H1 (cell line): ENCODE data around the gene PHOSPHO2. TPM values are rescaled to one million over a fixed set of nuclear protein-coding genes. Genes with fewer than 3 reads are reported as not detected.

Source experiments
- CTCF ChIA-PET: fragments of 300-600 bp; sonication (Branson Sonifier 250); formaldehyde crosslinking; loops from one replicate; lab custom pipeline; 2021; ENCODE audit not compliant: partially characterized antibody; lab: Charles Lee
- POLR2A ChIA-PET: fragments of 300-600 bp; sonication (Branson Sonifier 250); formaldehyde crosslinking; loops from one replicate; lab custom pipeline; 2021; ENCODE audit warnings: inconsistent platforms; ENCODE audit not compliant: partially characterized antibody; lab: Charles Lee
- DNase-seq, 2 experiments: peaks; one replicate each; pipeline versions ENCODE4 v3.0.0 to v3.0.0-alpha.2; 2010 to 2022; ENCODE audit warnings: low spot score in 2 of 2, low read depth in 1 of 2, mixed read lengths in 1 of 2
- FAIRE-seq: peaks from 2 replicates; lab custom pipeline; 2011; peaks lifted over from hg19 to GRCh38; lab: Jason Lieb, UNC
- H2AFZ ChIP-seq: 2 replicates; pipeline ENCODE4 v1.8.1; 2012; ENCODE audit warnings: low read length, inconsistent platforms
- H2AK5ac ChIP-seq: 2 replicates; pipeline ENCODE4 v1.6.1; 2013; ENCODE audit warnings: low read depth, low read length
- H2BK120ac ChIP-seq: replicated peaks from 2 replicates; pipeline ENCODE3; 2013; ENCODE audit warnings: low read depth, low read length, inconsistent platforms
- H2BK12ac ChIP-seq: 2 replicates; pipeline ENCODE4 v1.6.1; 2013; ENCODE audit warnings: low read depth, low read length
- H2BK15ac ChIP-seq: 2 replicates; pipeline ENCODE4 v1.6.1; 2013; ENCODE audit warnings: low read length
- H2BK20ac ChIP-seq: 2 replicates; pipeline ENCODE4 v1.6.1; 2013; ENCODE audit warnings: low read length
- H2BK5ac ChIP-seq: 2 replicates; pipeline ENCODE4 v1.6.1; 2013; ENCODE audit warnings: low read depth, low read length
- H3K14ac ChIP-seq: 2 replicates; pipeline ENCODE4 v1.6.1; 2013; ENCODE audit warnings: inconsistent platforms; ENCODE audit not compliant: insufficient read length
- H3K18ac ChIP-seq: 2 replicates; pipeline ENCODE4 v1.6.1; 2013; ENCODE audit warnings: low read length; ENCODE audit errors: extremely low read depth
- H3K23ac ChIP-seq: 2 replicates; pipeline ENCODE4 v1.6.1; 2013; ENCODE audit warnings: inconsistent platforms; ENCODE audit not compliant: insufficient read length
- H3K23me2 ChIP-seq: 2 replicates; pipeline ENCODE4 v1.6.1; 2013; ENCODE audit warnings: low read depth, low read length
- H3K27ac ChIP-seq: 2 replicates; pipeline ENCODE4 v1.6.1; 2011; ENCODE audit warnings: low read depth, low read length, inconsistent platforms
- H3K27me3 ChIP-seq, 4 experiments: replicated peaks in 1 of 4; 1 replicate in 1 of 4; 2 replicates in 3 of 4; pipeline versions ENCODE4 v1.6.1 to v1.8.1; 2011 to 2013; ENCODE audit warnings: low read length in 3 of 4, mild to moderate bottlenecking in 3 of 4, inconsistent platforms in 2 of 4, mixed read lengths in 2 of 4, moderate library complexity in 1 of 4; ENCODE audit not compliant: control insufficient read depth in 3 of 4, insufficient read depth in 3 of 4; ENCODE audit errors: extremely low read depth in 1 of 4
- H3K36me3 ChIP-seq, 4 experiments: 2 replicates each; pipeline versions ENCODE4 v1.6.1 to v1.8.1; 2011 to 2013; ENCODE audit warnings: mild to moderate bottlenecking in 4 of 4, low read length in 3 of 4, moderate library complexity in 2 of 4, control low read depth in 1 of 4, inconsistent platforms in 1 of 4; ENCODE audit not compliant: insufficient read depth in 4 of 4, control insufficient read depth in 2 of 4
- H3K4ac ChIP-seq: replicated peaks from 2 replicates; pipeline ENCODE3; 2013; ENCODE audit warnings: low read length, low read depth, mixed read lengths, inconsistent platforms; ENCODE audit not compliant: insufficient read length
- H3K4me1 ChIP-seq, 4 experiments: replicated peaks in 1 of 4; 1 replicate in 1 of 4; 2 replicates in 3 of 4; pipeline versions ENCODE4 v1.6.1 to v1.8.1; 2011 to 2013; ENCODE audit warnings: low read length in 3 of 4, inconsistent platforms in 2 of 4, mixed read lengths in 1 of 4; ENCODE audit not compliant: insufficient read depth in 4 of 4, control insufficient read depth in 3 of 4
- H3K4me2 ChIP-seq, 2 experiments: 2 replicates each; pipeline versions ENCODE4 v1.6.1 to v1.8.1; 2011 to 2013; ENCODE audit warnings: low read depth in 2 of 2, low read length in 2 of 2, control low read depth in 1 of 2, inconsistent platforms in 1 of 2, mild to moderate bottlenecking in 1 of 2; ENCODE audit not compliant: insufficient read depth in 1 of 2
- H3K4me3 ChIP-seq, 4 experiments: fragments of 200-600, 300-600 bp in 1 of 4; sonication (generic), shearing (Covaris generic), sonication (Bioruptor Twin) in 1 of 4; 2 replicates each; pipeline versions ENCODE4 v1.5.1 to v1.8.1; 2011 to 2016; ENCODE audit warnings: low read length in 4 of 4, low read depth in 3 of 4, control low read depth in 2 of 4, inconsistent platforms in 2 of 4, mild to moderate bottlenecking in 2 of 4, mixed read lengths in 1 of 4, moderate library complexity in 1 of 4; ENCODE audit not compliant: insufficient read depth in 2 of 4; ENCODE audit errors: extremely low read depth in 1 of 4
- H3K56ac ChIP-seq: replicated peaks from 2 replicates; pipeline ENCODE3; 2013; ENCODE audit warnings: low read depth, mild to moderate bottlenecking, mixed read lengths, low read length, inconsistent platforms; ENCODE audit not compliant: insufficient read length
- H3K79me1 ChIP-seq: 2 replicates; pipeline ENCODE4 v1.6.1; 2013; ENCODE audit warnings: low read depth, low read length, control low read depth
- H3K79me2 ChIP-seq, 2 experiments: 2 replicates each; pipeline versions ENCODE4 v1.6.1 to v1.8.1; 2012 to 2013; ENCODE audit warnings: low read length in 2 of 2, mild to moderate bottlenecking in 2 of 2, inconsistent platforms in 1 of 2; ENCODE audit not compliant: insufficient read depth in 2 of 2, control insufficient read depth in 1 of 2
- H3K9ac ChIP-seq, 4 experiments: replicated peaks in 1 of 4; 1 replicate in 1 of 4; 2 replicates in 3 of 4; pipeline versions ENCODE4 v1.6.1 to v1.8.1; 2011 to 2013; ENCODE audit warnings: low read depth in 3 of 4, low read length in 3 of 4, control low read depth in 2 of 4, mild to moderate bottlenecking in 2 of 4, moderate library complexity in 2 of 4, inconsistent platforms in 1 of 4; ENCODE audit errors: extremely low read depth in 1 of 4
- H3K9me3 ChIP-seq, 2 experiments: 2 replicates each; pipeline versions ENCODE4 v1.6.1 to v1.8.1; 2012 to 2013; ENCODE audit warnings: mild to moderate bottlenecking in 2 of 2, moderate library complexity in 2 of 2, control low read depth in 1 of 2, inconsistent platforms in 1 of 2, low read depth in 1 of 2, low read length in 1 of 2, mixed read lengths in 1 of 2; ENCODE audit not compliant: insufficient read depth in 2 of 2
- H4K20me1 ChIP-seq, 2 experiments: replicated peaks in 1 of 2; 2 replicates each; pipeline versions ENCODE3 to v1.8.1; 2011 to 2013; ENCODE audit warnings: inconsistent platforms in 2 of 2, low read length in 2 of 2, mild to moderate bottlenecking in 1 of 2; ENCODE audit not compliant: insufficient read depth in 2 of 2, control insufficient read depth in 1 of 2
- H4K5ac ChIP-seq: 2 replicates; pipeline ENCODE4 v1.6.1; 2013; ENCODE audit warnings: low read length, low read depth, mixed read lengths, inconsistent platforms; ENCODE audit not compliant: insufficient read length
- H4K8ac ChIP-seq: 2 replicates; pipeline ENCODE4 v1.8.0; 2013; ENCODE audit warnings: mild to moderate bottlenecking, moderate library complexity, low read length, inconsistent platforms; ENCODE audit not compliant: insufficient read depth; ENCODE audit errors: extremely low read depth
- H4K91ac ChIP-seq: replicated peaks from 2 replicates; pipeline ENCODE3; 2013; ENCODE audit warnings: low read length, mixed read lengths, inconsistent platforms; ENCODE audit not compliant: insufficient read length
- SAP30 ChIP-seq: fragments of 300-600 bp; sonication (generic); IDR thresholded peaks from 2 replicates; pipeline ENCODE4 v1.7.1; 2012; ENCODE audit warnings: low read length, moderate library complexity, mild to moderate bottlenecking, inconsistent platforms; ENCODE audit not compliant: insufficient read depth, insufficient replicate concordance
- SIN3A ChIP-seq, 2 experiments: IDR thresholded peaks in 1 of 2; conservative IDR thresholded peaks in 1 of 2; 2 replicates each; pipeline ENCODE4 v1.6.1; 2011 to 2012; ENCODE audit warnings: low read length in 2 of 2, improper control_type of control experiment in 1 of 2, low read depth in 1 of 2, mild to moderate bottlenecking in 1 of 2
- WGBS, 2 experiments: shearing (Covaris generic) in 1 of 2; methylation state at CpG; one replicate each; pipeline versions ENCODE4 v1.1.6 to v1.1.7; 2013 to 2015; ENCODE audit warnings: low lambda C conversion rate in 2 of 2, mixed read lengths in 2 of 2, inconsistent platforms in 1 of 2, low coverage in 1 of 2, missing lambda C conversion rate in 1 of 2; ENCODE audit not compliant: insufficient replicate concordance in 2 of 2, insufficient coverage in 1 of 2, insufficient read length in 1 of 2; ENCODE audit errors: extremely low coverage in 1 of 2, missing lambda C conversion rate in 1 of 2; 5-methylcytosine and 5-hydroxymethylcytosine counted together
- polyA plus RNA-seq, 7 experiments: library from polyadenylated mRNA; depleted of rRNA in 3 of 7; stranded (reverse) in 5 of 7; unstranded in 2 of 7; fragments of >200 nt in 5 of 7; fragments of 200-250 nt in 2 of 7; gene quantifications; 1 replicate in 5 of 7; 2 replicates in 1 of 7; 4 replicates in 1 of 7; pipeline versions ENCODE4 v1.2.1 to v1.2.3, GENCODE V29; 2011 to 2013; ENCODE audit warnings: missing spikeins in 2 of 7, mixed read lengths in 2 of 7
- total RNA-seq: library from RNA; stranded (reverse); fragmentation: NEBNext Ultra II Directional; extraction: Animal tissue kit (Norgen Biotek cat#: 25700); gene quantifications from 2 replicates; pipeline ENCODE4 v1.2.1, GENCODE V29; 2021
- TF ChIP-seq, protein P1 (sequence below): IDR thresholded peaks from 2 replicates; pipeline ENCODE4 v1.6.1; 2011; ENCODE audit warnings: low read depth, mild to moderate bottlenecking, low read length; ENCODE audit not compliant: insufficient read depth

Gene PHOSPHO2
- total and polyA plus RNA-seq, 2 of the 8 experiments (the other 6 are each of a cell fraction or from before 2014, with no cell fraction given): 2.4 to 8.5 TPM

GRCh38 chr2:169664978-169665930, 29.0 kb upstream of the PHOSPHO2 start:
- Histone ChIP-seq H3K4me1 (no peaks in the 10 kb centered on the region), H2BK15ac (no peak overlapping the region), H3K18ac (no peak overlapping the region), H3K56ac (no peak overlapping the region), H2AFZ (no peak overlapping the region), H3K4me3 (no peak overlapping the region), H2BK5ac (no peak overlapping the region), H4K5ac (no peak overlapping the region), H3K4me2 (no peak overlapping the region), H3K4ac (no peak overlapping the region), H3K27me3 (no peaks in the 10 kb centered on the region), H3K9ac (no peak overlapping the region), H2BK20ac (no peak overlapping the region), H4K8ac (no peak overlapping the region), H2BK12ac (no peak overlapping the region), H2AK5ac (no peak overlapping the region), H3K36me3 (no peaks in the 10 kb centered on the region), H4K20me1 (no peaks in the 10 kb centered on the region), H3K27ac (no peak overlapping the region), H3K79me2 (no peaks in the 10 kb centered on the region), H3K9me3 (no peaks in the 10 kb centered on the region), H3K79me1 (no peaks in the 10 kb centered on the region), H4K91ac (no peak overlapping the region), H3K23ac (no peak overlapping the region), H3K14ac (no peak overlapping the region), H2BK120ac (no peak overlapping the region), H3K23me2 (no peaks in the 10 kb centered on the region)
- no peak for TF ChIP-seq SIN3A (conservative IDR thresholded peaks at IDR 0.05 in 1 of 2, IDR thresholded peaks at IDR 0.05 in 1 of 2; ENCODE audit: low read depth in 1 of 2, low read length in 2 of 2)
- no peak for TF ChIP-seq SAP30
- TF ChIP-seq, protein P1, sequence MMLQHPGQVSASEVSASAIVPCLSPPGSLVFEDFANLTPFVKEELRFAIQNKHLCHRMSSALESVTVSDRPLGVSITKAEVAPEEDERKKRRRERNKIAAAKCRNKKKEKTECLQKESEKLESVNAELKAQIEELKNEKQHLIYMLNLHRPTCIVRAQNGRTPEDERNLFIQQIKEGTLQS: no peak
- FAIRE-seq (no peak), DNase-seq (no peak)
- ChIA-PET POLR2A (no interaction called here), CTCF (interaction anchor here (0.6 to 1.1 kb wide), 3 partner anchors 12 to 54 kb away, joined by 3 to 5 read pairs (median 4); no protein-coding TSS in a partner anchor)
- WGBS, 2 experiments: 65% methylated on average over 1 of the region's 1 CpG; no CpG with 5 or more reads in 1 of the 2 experiments
